NB4 (cell line): ENCODE results near the gene CRB3.

ENCODE experiments used
- DNase-seq: peaks from one replicate; pipeline ENCODE4 v3.0.0; 2010; ENCODE audit warnings: low read depth
- H3K4me3 ChIP-seq: one replicate; pipeline ENCODE4 v1.5.1; 2011; ENCODE audit warnings: mild to moderate bottlenecking, low read depth, low read length, moderate library complexity
- MYC ChIP-seq: IDR thresholded peaks from 2 replicates; pipeline ENCODE4 v1.6.1; 2011; ENCODE audit warnings: low read depth, low read length
- POLR2A ChIP-seq: IDR thresholded peaks from 2 replicates; pipeline ENCODE4 v1.6.1; 2011; ENCODE audit warnings: mild to moderate bottlenecking; ENCODE audit not compliant: insufficient read length; ENCODE audit errors: extremely low read depth
- TF ChIP-seq, protein P1 (sequence below): IDR thresholded peaks from one replicate; pipeline ENCODE4 v1.5.1; 2012; ENCODE audit warnings: low read depth, low read length
- TF ChIP-seq, protein P2 (sequence below): IDR thresholded peaks from 2 replicates; pipeline ENCODE4 v1.6.1; 2011; ENCODE audit warnings: low read depth, low read length

CRB3 gene

DNA sequence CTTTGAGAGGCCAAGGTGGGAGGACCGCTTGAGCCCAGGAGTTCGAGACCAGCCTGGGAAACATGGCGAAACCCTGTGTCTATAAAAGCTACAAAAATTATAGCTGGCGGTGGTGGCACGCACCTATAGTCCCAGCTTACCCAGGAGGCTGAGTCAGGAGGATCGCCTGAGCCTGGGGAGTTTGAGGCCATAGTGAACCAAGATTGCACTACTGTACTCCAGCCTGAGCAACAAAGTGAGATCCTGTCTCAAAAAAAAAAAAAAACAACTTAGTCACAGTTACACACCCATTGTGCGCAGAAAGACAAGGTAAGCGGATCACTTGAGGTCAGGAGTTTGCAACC is 18.2 kb downstream of the CRB3 start:
- H3K4me3 ChIP-seq: no peak overlapping the region
- TF ChIP-seq MYC: no peak
- no peak for TF ChIP-seq POLR2A
- TF ChIP-seq, protein P1, sequence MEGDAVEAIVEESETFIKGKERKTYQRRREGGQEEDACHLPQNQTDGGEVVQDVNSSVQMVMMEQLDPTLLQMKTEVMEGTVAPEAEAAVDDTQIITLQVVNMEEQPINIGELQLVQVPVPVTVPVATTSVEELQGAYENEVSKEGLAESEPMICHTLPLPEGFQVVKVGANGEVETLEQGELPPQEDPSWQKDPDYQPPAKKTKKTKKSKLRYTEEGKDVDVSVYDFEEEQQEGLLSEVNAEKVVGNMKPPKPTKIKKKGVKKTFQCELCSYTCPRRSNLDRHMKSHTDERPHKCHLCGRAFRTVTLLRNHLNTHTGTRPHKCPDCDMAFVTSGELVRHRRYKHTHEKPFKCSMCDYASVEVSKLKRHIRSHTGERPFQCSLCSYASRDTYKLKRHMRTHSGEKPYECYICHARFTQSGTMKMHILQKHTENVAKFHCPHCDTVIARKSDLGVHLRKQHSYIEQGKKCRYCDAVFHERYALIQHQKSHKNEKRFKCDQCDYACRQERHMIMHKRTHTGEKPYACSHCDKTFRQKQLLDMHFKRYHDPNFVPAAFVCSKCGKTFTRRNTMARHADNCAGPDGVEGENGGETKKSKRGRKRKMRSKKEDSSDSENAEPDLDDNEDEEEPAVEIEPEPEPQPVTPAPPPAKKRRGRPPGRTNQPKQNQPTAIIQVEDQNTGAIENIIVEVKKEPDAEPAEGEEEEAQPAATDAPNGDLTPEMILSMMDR: no peak
- TF ChIP-seq, protein P2, sequence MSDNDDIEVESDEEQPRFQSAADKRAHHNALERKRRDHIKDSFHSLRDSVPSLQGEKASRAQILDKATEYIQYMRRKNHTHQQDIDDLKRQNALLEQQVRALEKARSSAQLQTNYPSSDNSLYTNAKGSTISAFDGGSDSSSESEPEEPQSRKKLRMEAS: no peak
- DNase-seq: no peak

DNA sequence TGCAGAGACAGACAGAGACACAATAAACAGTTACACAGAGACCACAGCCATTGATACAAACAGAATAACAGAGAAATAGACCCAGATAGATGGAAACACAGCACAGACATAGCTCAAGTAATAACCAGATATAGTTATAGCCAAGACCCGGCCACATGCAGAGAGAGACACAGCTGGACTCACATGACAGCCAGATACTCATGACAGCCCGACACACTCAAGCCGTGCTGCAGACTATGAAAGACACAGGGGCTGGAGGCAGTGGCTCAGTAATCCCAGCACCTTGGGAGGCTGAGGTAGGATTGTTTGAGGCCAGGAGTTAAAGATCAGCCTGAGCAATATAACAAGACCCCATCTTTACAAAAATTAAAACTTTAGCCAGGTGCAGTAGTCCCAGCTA is 19.2 kb downstream of the CRB3 start:
- no peak overlapping the region for H3K4me3 ChIP-seq
- TF ChIP-seq, protein P1: no peak
- TF ChIP-seq, protein P2: no peak
- no peak for DNase-seq

DNA sequence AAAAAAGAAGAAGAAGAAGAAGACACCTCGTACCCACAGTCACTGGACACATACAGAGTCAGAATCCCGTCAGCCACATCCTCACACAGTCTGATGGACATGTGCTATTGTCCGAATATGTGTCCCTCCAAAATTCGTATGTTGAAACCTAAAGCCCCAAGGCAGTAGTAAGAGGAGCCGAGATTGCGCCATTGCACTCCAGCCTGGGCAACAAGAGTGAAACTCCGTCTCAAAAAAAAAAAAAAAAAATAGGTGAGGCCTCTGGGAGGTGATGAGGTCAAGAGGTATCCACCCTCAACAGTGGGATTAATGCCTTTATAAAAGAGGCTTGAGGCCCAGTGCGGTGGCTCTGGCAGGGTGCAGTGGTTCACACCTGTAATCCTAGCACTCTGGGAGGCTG is 20.2 kb downstream of the CRB3 start:
- no peak overlapping the region for H3K4me3 ChIP-seq
- DNase-seq: no peak
- no peak for TF ChIP-seq POLR2A
- TF ChIP-seq, protein P1: no peak
- TF ChIP-seq, protein P2: no peak
- no peak for TF ChIP-seq MYC

DNA sequence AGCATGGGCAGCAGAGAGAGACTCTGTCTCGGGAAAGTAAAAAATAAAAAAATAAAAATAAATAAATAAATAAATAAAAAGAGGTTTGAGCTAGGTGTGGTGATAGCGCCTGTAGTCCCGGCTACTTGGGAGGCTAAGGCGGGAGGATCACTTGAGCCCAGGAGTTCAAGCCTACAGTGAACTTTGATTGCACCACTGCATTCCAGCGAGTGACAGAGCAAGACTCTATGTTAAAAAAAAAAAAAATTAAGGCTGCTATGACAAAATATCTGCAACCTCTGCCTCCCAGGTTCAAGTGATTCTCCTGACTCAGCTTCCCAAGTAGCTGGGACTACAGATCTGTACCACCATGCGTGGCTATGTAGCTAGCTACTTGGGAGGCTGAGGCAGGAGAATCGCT is 20.8 kb downstream of the CRB3 start:
- no peak overlapping the region for H3K4me3 ChIP-seq
- no peak for DNase-seq
- no peak for TF ChIP-seq POLR2A
- TF ChIP-seq, protein P2: no peak
- TF ChIP-seq, protein P1: no peak

DNA sequence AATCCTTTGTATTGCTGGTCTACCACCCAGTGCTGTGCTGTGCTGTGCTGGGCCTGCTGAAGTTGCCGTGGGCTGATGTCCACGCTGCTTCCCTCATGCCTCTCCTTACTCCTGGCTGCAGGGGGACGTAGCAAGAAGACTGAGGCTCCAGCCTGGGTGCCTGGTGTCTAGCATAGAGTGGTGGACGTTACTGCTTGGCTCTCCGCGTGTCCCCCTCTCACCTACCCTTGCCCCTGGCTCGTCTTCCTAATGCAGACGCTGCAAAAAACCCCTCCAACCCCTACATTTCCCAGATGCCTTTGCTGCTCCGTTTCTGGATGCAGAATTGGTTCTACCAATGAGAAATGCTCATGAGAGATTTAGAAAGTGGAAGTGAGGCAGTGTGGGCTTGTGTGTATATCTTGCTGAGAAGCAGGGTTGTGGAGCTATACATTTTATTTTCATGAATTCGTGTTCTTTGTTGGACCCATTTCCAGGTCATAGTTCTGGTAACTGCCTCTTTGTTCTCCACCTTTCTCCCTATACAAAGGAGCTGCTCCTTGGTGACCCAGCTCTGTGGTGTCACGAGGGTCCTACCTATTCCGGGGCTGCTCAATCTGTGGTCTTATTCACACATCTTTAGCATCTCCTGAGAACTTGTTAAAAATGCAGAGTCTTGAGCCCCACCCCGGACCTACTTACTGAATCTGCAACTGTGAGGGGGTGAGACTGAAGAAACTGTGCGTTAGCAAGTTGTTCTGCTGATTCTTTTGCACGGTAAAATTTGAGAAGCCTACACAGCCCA is 25.4 kb downstream of the CRB3 start:
- TF ChIP-seq, protein P1: no peak
- TF ChIP-seq, protein P2: no peak
- no peak for TF ChIP-seq POLR2A
- H3K4me3 ChIP-seq: no peak overlapping the region
- DNase-seq: no peak

DNA sequence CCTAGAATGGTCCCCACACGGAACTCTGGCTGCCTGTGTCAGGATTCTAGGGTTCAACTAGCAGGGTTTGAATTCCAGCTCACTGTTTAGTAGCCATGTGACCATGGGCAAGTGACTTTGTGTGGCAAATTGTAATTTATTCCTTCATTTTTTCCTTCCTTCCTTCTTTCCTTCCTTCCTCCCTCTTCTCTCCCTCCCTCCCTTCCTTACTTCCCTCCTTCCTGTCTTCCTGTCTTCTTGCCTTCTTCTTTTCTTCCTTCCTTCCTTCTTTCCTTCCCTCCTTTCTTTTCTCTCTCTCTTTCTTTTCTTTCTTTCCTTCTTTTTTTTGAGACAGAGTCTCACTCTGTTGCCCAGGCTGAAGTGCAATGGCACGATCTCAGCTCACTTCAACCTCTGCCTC is 26.1 kb downstream of the CRB3 start:
- no peak overlapping the region for H3K4me3 ChIP-seq
- TF ChIP-seq, protein P2: no peak
- TF ChIP-seq, protein P1: no peak
- TF ChIP-seq MYC (no peak), POLR2A (no peak)
- no peak for DNase-seq
